ENCODE data around the gene ERICH4.

DNA sequence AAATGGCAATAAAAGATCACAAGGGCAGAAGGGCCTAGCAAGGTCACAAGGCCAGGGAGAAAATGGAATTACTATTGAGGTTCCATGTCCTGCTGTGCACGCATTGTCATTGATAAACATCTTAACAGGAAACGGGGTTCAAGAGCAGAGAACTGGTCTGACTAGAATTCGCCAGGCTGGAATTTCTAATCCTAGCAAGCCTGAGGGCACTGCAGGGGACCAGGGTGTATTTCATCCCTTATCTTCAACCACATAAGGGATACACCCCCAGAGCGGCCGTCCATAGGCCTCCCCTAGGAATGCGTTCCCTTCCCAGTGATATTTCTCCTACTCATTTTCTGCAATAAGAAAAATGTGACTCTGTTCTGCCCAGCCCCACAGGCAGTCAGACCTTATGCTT is 19.5 kb downstream of the ERICH4 start:
- TF ChIP-seq, protein P1, sequence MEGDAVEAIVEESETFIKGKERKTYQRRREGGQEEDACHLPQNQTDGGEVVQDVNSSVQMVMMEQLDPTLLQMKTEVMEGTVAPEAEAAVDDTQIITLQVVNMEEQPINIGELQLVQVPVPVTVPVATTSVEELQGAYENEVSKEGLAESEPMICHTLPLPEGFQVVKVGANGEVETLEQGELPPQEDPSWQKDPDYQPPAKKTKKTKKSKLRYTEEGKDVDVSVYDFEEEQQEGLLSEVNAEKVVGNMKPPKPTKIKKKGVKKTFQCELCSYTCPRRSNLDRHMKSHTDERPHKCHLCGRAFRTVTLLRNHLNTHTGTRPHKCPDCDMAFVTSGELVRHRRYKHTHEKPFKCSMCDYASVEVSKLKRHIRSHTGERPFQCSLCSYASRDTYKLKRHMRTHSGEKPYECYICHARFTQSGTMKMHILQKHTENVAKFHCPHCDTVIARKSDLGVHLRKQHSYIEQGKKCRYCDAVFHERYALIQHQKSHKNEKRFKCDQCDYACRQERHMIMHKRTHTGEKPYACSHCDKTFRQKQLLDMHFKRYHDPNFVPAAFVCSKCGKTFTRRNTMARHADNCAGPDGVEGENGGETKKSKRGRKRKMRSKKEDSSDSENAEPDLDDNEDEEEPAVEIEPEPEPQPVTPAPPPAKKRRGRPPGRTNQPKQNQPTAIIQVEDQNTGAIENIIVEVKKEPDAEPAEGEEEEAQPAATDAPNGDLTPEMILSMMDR (IDR thresholded peaks at IDR 0.05; ENCODE audit: low read depth, low read length, poor library complexity, severe bottlenecking): no peak
- TF ChIP-seq EZH2phosphoT487 (IDR thresholded peaks at IDR 0.05; ENCODE audit: borderline replicate concordance, low read length): no peak

Measured in DOHH2 (cell line).